Measurements from ENCODE around the gene DNM3.

Gene DNM3

DNA sequence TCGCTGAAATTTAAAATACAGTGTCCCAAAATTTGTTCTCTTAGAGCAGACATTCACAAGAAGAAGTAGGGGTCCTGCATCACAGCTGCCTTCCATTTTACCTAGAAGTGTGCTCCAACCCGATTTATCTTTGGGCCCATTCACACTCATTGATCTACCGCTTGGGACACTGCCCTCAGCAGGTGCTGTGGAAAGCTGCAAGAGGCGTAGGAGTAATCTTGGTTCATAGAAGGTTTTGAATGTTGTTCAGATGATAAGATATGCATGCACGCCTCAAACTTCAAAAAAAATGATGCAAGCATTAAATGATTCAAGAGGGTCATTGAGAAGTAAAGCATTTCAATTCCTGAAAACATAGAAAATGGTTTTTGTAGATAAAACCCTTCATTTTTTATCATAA, 560.6 kb downstream of the DNM3 start:
- H3K4me1 Mint-ChIP-seq: peaks cover 65% of the 10 kb centered on the region

DNA sequence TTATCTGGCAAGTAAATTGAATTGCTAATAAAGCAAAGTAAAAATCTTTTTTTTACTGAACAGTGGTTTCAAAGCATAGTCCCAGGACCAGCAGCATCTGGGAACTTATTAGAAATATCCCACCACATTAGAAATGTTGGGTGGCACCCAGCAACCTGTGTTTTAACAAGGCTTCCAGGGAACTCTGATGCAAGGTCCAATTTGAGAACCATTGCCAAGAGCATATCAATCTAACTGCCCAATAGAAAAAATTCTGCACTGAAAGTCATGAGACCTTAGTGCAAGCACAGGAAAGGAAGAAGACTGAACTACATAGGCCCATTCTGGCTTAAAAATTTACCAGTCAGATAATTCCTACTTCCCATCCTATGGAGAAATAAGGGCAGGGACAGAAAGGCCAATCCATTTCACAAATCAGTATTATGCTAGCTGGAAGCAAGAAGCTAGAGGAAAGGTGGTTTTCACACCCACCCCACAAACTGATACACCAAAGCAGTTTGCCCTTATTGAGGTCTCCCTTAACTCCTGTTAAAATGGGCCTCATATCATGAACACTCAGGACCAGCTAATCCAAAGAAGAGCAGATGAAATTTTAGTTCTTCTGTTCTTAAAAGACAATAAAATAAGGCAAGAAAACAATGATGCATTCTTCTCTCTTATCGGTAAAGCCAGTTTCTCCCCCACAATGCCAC, 561.7 kb downstream of the DNM3 start:
- H3K27me3 Mint-ChIP-seq (ENCODE audit: low read depth): no peaks in the 10 kb centered on the region
- H3K4me3 Mint-ChIP-seq: no peak overlapping the region
- H3K4me1 Mint-ChIP-seq: peaks cover 54% of the 10 kb centered on the region
- no peaks in the 10 kb centered on the region for H3K36me3 Mint-ChIP-seq (ENCODE audit: low read depth)
- TF ChIP-seq, protein P1, sequence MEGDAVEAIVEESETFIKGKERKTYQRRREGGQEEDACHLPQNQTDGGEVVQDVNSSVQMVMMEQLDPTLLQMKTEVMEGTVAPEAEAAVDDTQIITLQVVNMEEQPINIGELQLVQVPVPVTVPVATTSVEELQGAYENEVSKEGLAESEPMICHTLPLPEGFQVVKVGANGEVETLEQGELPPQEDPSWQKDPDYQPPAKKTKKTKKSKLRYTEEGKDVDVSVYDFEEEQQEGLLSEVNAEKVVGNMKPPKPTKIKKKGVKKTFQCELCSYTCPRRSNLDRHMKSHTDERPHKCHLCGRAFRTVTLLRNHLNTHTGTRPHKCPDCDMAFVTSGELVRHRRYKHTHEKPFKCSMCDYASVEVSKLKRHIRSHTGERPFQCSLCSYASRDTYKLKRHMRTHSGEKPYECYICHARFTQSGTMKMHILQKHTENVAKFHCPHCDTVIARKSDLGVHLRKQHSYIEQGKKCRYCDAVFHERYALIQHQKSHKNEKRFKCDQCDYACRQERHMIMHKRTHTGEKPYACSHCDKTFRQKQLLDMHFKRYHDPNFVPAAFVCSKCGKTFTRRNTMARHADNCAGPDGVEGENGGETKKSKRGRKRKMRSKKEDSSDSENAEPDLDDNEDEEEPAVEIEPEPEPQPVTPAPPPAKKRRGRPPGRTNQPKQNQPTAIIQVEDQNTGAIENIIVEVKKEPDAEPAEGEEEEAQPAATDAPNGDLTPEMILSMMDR (IDR thresholded peaks at IDR 0.05; ENCODE audit: unreplicated experiment in 3 of 3): no peak
- no peaks in the 10 kb centered on the region for H3K9me3 Mint-ChIP-seq
- peak overlapping the region; percentile 41 to 98 (median 76) for H3K27ac Mint-ChIP-seq

More for the DNA sequence above, 560.6 kb downstream of the DNM3 start:
- Mint-ChIP-seq H3K9me3 (no peaks in the 10 kb centered on the region), H3K27ac (peak overlapping the region; percentile 81 to 98 (median 98)), H3K27me3 (ENCODE audit: low read depth) (no peaks in the 10 kb centered on the region), H3K4me3 (peak overlapping the region in 1 of 3 experiments; percentile 14), H3K36me3 (ENCODE audit: low read depth) (no peaks in the 10 kb centered on the region)
- TF ChIP-seq, protein P1 (IDR thresholded peaks at IDR 0.05; ENCODE audit: unreplicated experiment in 3 of 3): peak in 1 of 3 experiments; percentile 23

DNA sequence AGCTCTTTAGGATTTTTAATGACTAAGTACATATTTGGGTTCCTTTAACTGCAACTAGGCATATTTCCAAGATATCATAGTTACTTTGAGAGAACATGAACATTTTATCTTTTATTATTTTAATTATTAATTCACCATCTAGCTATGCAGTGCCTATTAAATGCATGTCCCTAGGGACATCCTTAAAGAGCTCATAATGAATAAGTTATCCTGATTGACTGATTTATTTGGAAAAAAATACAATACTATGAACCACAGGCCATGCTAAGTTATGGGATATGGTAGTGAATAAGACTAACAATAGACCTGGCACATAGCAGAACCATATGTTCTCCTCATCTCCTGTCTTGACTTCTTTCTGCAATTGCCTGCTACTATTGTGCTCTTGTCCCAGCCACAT, 562.8 kb downstream of the DNM3 start:
- Mint-ChIP-seq H3K36me3 (ENCODE audit: low read depth) (no peaks in the 10 kb centered on the region), H3K27me3 (ENCODE audit: low read depth) (no peaks in the 10 kb centered on the region), H3K27ac (peak overlapping the region in 1 of 3 experiments; percentile 14), H3K4me3 (no peak overlapping the region), H3K9me3 (no peaks in the 10 kb centered on the region), H3K4me1 (peaks cover 48% of the 10 kb centered on the region)
- TF ChIP-seq, protein P1 (IDR thresholded peaks at IDR 0.05; ENCODE audit: unreplicated experiment in 3 of 3): no peak

DNA sequence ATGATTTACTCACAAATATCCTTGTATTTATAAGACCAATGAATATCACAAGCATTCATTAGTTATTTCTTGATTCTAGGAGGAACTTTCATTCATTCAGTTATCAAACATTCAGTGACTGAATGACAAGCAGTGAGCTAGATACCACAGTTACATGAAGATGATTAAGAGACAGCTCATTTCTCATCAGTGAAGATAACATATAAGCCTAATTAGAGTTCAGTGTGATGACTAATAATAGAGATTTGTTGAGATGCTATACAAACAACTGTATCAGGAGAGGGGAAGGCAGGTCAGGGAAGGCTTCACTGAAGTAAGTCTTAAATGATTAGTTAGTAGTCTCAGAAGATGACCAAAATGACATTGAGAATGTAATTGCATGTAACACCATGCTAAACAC, 564.6 kb downstream of the DNM3 start:
- no peaks in the 10 kb centered on the region for H3K27me3 Mint-ChIP-seq (ENCODE audit: low read depth)
- TF ChIP-seq, protein P1 (IDR thresholded peaks at IDR 0.05; ENCODE audit: unreplicated experiment in 3 of 3): no peak
- no peaks in the 10 kb centered on the region for H3K36me3 Mint-ChIP-seq (ENCODE audit: low read depth)
- H3K9me3 Mint-ChIP-seq: no peaks in the 10 kb centered on the region
- no peak overlapping the region for H3K4me3 Mint-ChIP-seq
- H3K4me1 Mint-ChIP-seq: peaks cover 40% of the 10 kb centered on the region
- H3K27ac Mint-ChIP-seq: no peak overlapping the region

DNA sequence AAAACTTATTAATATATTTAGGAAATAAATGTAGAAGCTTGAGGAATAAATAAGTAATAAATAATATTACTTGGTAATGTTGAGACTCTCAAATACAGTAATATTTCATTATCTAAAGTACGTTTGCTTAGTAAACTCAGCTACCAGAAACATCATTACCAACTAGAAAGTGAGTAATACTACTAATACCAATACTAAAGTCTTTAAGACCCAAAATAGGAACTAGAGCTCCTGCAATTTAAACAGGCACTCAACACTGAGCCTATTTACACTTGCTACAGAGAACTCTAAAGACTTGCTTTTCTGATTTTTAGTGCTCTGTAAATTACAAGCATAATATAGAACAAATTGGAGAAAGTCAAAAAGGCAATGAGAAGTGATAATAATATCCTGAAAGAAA, 565.7 kb downstream of the DNM3 start:
- H3K36me3 Mint-ChIP-seq (ENCODE audit: low read depth): peaks cover 1% of the 10 kb centered on the region
- H3K27me3 Mint-ChIP-seq (ENCODE audit: low read depth): no peaks in the 10 kb centered on the region
- no peak overlapping the region for H3K4me3 Mint-ChIP-seq
- no peak overlapping the region for H3K27ac Mint-ChIP-seq
- peaks cover 31% of the 10 kb centered on the region for H3K4me1 Mint-ChIP-seq
- TF ChIP-seq, protein P1 (IDR thresholded peaks at IDR 0.05; ENCODE audit: unreplicated experiment in 3 of 3): no peak
- H3K9me3 Mint-ChIP-seq: no peaks in the 10 kb centered on the region

DNA sequence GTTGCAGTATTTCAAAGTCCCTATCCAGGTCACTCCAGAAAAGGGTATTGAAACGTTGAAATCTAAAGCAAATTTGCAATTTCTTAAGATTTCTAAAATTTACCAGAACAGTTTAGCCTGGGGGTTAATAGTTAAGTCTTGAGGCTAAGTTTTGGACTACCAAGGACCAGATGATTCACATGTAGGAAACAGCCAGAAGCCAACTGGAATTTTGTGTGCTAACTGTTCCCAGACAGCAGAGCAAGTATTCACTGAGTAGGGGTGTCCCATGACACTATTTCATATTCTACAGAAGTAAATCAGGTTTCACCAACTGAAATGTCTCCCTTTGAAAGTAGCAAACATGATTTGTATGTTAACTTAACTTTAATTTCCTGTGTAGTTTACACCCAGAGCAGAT, 567.7 kb downstream of the DNM3 start:
- H3K27me3 Mint-ChIP-seq (ENCODE audit: low read depth): no peaks in the 10 kb centered on the region
- peak overlapping the region; percentile 75 to 80 (median 79) for H3K27ac Mint-ChIP-seq
- TF ChIP-seq, protein P1 (IDR thresholded peaks at IDR 0.05; ENCODE audit: unreplicated experiment in 3 of 3): no peak
- H3K4me1 Mint-ChIP-seq: peaks cover 30% of the 10 kb centered on the region
- no peaks in the 10 kb centered on the region for H3K9me3 Mint-ChIP-seq
- H3K36me3 Mint-ChIP-seq (ENCODE audit: low read depth): peaks cover 14% of the 10 kb centered on the region
- no peak overlapping the region for H3K4me3 Mint-ChIP-seq
